ENCODE measurements around the gene TBRG4.
A peak's percentile ranks its signal among the peaks of the same experiment; 100 is the strongest.

TBRG4 gene

DNA sequence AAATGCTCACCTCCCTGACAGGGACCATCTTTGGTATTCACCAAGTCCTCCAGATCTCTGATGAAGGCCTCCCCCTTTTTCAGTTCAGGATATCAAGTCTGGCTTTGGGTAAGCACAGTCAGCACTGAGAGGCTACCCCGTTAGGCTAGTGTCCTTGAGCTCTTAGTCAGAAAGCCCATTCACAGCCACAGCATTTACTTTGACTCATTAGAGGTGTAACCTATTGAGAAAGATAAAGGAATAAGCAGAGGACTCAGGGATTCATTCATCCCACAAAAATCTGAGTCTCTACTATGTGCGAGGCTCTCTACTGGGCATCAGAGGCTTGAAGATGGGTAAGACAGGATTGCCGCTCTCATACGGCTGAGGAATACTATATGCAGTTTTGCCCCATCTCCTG lies 32.1 kb upstream of the TBRG4 start:
- no peak for DNase-seq (ENCODE audit: low read depth, low spot score)

DNA sequence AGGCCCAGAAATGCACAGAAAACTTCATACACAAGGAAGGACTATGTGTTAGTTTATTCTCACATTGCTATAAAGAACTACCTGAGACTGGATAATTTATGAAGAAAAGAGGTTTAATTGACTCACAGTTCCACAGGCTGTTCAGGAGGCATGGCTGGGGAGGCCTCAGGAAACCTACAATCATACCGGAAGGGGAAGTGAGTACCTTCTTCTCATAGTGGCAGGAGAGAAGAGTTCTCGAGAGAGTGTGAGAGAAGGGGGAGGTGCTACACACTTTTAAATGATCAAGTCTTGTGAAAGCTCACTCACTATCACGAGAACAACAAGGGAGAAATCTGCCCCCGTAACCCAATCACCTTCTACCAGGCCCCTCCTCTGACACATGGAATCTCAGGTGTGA lies 29.3 kb upstream of the TBRG4 start:
- no peak for DNase-seq (ENCODE audit: low read depth, low spot score)

- DNase-seq (ENCODE audit: low read depth, low spot score) = no peak
These were observed 27.2 kb upstream of the TBRG4 start for GRCh38 chr7:45138433-45139267.

DNA sequence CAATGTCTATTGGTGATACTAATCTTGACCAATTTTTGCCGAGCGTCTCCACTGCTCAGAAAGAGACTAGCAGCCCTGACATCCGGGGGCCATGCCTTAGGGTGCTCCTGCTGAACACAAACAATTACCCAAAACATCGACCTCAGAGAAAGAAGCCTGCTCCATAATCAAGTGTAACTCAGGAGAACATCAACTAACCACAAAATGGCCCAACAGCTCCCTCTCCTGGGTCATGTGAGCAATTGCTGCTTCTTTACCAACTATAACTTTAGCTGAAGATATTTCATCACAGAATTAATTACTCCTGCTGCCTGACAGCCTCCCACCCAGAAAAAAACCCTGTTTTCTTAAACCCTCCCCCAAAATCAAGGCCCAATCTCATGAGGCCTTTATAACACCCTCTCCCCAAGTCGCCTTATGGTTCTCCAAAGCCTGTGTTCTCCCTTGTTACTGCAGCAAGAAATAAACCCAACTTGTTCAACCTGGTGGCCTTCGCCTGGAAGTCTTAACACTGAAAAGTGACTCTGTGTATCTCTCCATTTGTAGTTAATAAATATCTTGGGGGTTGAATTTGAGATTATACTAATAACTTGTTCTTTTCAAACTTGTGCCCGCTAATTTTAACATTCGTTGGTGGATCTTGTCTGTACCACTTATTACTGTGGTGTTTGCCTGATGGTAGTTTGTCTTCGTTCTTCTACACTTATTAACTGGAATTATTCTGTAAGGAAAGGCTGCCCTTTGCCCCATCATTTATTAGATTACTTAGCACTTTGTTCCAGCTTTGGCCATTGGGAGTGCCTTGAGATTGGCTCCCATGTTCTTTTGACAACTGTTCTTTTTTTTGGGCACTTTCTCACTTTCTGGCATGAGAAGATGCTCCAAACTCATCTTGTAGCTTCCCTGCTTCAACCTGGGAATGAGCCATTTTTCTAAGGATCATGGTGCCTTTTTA lies 24.9 kb upstream of the TBRG4 start:
- peak; percentile 82 for DNase-seq (ENCODE audit: low read depth, low spot score)

DNA sequence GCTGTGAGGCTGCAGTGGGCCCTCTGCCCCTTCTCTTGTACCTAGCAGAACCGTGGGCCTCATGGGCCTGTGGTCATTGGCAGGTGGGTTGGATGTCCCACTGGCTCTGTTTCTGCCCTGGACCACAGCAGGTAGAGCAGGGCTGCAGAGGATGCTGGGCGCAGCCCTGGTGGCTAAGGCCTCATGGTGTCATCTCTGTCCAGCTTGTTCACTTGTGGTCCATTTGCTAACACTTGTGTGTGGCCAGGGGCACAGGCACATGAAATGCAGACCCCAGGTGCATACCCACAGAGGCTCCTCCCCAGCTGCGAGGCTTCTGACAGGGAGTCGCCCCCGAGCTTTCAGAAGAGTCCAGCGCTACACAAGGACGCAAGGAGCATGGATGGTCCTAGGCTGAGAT lies 22.4 kb upstream of the TBRG4 start:
- no peak for DNase-seq (ENCODE audit: low read depth, low spot score)

- no peak for DNase-seq (ENCODE audit: low read depth, low spot score)
These were observed 21.9 kb upstream of the TBRG4 start for GRCh38 chr7:45133352-45133751.

DNA sequence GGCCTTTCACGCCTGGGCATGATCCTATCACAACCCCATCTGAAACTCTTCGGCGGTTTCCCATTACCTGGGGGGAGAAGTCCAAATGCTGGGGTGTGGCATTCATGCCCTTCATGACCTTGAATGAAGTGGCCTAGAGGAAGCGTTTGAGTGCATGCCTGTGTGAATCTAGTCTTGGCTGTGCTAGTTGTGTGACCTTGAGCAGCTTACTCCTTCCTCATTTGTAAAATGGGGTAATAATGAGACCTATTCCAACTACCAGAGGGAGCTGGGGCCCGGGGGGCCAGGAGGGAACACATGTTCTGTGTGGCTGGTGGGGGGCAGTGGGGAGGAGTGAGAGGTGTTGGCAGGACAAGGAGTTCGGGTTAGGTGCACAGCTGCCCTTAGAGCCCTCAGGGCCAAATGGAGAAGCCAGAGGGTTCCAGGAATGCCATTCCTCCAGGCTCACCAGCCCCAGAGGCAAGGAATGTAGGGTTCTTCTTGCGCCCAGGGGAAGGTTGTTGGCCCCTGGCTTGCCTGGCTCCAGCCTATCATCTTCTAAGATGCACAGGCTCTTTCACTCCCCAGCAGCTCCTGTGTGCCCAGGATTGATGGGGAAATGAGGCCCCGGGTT lies 21.3 kb upstream of the TBRG4 start:
- no peak for DNase-seq (ENCODE audit: low read depth, low spot score)

DNA sequence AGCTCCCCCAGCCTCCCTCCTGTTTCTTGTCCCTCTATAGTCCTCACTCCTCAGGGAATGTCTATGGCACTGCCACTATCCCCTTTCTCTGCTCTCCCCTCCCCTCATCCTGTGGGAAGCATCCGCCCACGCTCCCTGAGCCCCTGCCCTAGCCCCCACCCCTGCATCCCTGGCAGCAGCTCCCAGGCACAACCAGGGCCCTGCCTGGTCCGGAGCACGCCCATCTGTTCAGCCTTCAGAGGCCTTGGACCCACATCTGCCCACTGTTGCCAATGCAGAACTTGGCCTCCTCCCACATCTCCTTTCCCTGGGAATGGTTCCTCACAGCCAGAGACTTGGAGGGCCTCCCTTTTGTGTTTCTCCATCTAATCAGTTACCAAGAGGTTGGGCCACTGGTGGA lies 20.4 kb upstream of the TBRG4 start:
- DNase-seq (ENCODE audit: low read depth, low spot score) = no peak

- no peak for DNase-seq (ENCODE audit: low read depth, low spot score)
These were observed 19.4 kb upstream of the TBRG4 start for GRCh38 chr7:45130910-45131309.

- no peak for DNase-seq (ENCODE audit: low read depth, low spot score)
These were observed 18.4 kb upstream of the TBRG4 start for GRCh38 chr7:45129906-45130305.

DNA sequence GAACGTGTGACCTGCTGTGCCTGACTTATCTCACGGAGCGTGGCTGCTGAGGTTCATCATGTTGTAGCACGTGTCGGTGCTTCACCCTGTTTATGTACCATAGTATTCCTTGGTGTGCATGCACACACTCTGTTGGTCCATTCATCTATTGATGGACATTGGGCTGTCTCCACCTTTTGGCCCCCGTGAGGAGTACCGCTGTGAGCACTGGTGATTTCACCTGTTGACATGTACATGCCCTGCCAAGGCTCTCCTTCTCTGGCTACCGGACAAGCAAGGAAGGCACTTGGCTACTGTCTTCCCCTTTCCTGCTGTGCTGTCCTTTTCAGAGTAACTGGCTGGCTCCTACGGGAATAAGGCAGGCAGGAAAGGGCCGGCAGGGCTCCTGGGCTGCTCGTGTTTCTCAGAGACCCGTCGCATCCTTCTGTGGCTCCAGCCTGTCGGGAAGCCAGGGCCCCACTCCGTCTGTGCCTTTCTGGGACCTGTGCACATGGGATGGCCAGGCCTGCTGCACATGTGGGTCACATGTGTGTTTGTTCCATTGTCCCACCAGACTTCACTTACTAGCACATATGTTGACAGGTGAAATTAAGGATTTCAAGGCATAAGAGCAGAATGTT lies 17.8 kb upstream of the TBRG4 start:
- DNase-seq (ENCODE audit: low read depth, low spot score) = no peak

DNA sequence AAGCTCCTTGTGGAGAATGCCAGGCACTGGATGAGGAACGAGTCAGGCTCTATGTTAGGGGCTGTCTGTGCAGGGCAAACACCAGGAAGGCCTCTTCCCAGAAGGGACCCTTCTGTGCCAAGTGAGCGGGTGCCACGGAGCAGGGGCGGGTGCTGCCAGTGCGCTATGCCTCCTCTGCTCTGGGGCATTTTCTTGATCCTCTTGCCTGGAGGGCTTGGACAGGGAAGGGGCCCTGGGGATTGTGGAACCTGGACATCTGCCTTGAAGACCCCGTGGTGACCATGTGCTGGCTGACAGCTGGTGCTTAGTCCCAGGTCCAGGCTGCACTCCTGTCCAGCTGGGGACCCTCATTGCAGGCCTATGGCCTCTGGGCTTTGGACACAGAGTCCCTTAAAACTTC lies 15.4 kb upstream of the TBRG4 start:
- DNase-seq (ENCODE audit: low read depth, low spot score) = no peak

- DNase-seq (ENCODE audit: low read depth, low spot score) = no peak
These were observed 14.7 kb upstream of the TBRG4 start for GRCh38 chr7:45126201-45126600.

- no peak for DNase-seq (ENCODE audit: low read depth, low spot score)
These were observed 13.9 kb upstream of the TBRG4 start for GRCh38 chr7:45125193-45125904.

DNA sequence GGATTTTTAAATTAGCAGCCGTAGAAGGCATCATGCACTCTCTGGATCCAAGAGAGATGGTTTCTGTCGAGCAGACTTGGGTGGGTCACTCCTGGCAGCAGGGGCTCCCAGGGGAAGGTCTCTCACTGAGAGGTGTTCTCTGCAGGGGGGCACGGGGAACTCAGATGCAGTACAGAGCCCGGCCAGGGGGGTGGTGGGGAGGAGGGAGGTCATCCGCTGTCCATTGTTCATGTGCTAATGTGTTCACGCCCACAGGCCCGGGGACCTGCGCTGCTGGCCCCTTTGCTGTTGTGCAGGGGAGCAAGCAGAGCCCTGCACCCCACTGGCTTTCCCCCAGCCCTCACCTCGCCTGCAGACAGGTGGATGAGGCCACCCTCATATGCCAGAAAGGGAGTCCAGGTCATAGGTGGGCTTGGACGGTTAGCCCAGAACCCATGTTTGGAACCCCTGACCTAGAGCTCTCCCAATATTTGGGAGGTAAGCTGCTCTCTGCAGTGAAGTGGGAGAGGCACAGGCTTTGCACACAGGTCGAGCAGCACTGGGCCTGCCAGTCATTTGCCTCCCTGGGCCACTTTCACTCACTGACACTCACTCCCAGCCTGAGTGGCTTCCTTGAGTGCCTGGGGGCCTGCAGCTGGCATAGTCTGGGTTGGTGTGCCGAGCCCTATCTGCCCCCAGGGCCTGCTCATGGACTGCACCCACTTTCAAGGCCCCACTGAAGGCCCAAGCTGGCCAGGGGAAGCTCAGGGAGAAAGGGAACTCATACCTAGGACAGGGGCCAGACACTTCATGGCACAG lies 12.6 kb upstream of the TBRG4 start:
- DNase-seq (ENCODE audit: low read depth, low spot score) = no peak

GRCh38 chr7:45122975-45123860 lies 11.7 kb upstream of the TBRG4 start:
- DNase-seq (ENCODE audit: low read depth, low spot score) = no peak

GRCh38 chr7:45119550-45119949 lies 8.1 kb upstream of the TBRG4 start:
- no peak for DNase-seq (ENCODE audit: low read depth, low spot score)

DNA sequence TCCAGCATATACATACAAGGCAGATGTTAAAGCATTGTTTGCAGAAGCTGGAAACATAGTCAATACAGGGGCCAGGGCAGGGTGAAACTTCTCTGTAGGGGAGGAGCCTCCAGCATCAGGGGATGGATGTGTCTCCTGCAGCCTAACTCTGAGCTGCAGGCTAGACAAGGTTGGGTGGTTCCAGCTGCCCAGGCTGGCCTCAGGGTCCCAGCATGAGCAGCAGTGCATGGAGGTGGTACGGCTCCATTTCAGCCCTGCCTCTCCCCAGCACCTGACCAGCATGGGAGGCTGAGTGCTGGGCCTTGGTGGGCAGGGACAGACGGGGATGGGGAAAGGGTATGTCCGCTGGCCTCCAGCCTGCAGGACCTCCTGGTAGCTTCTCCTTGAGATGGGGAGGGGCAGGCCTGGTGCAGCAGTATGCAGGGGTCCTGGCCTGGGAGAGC lies 7.4 kb upstream of the TBRG4 start:
- no peak for DNase-seq (ENCODE audit: low read depth, low spot score)

DNA sequence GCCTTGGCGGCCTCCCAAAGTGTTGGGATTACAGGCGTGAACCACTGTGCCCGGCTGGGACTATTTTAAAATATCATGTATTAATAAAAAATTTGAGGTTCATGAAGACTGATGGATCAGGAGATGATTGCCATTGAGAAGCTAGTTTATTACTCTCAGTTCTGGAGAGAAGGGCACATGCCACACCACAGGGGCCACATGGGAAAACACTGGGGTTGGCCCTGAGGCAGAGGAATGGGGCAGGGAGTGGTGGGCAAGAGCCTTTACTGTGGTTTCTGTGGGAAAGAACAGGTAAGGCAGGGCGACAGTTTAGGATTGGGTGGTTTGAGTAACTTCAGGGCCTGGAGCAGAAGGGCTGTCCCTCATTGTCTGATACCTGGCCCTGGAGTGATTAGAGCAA lies 6.8 kb upstream of the TBRG4 start:
- no peak for DNase-seq (ENCODE audit: low read depth, low spot score)
